Activated T-cell treated with anti-CD3 and anti-CD28 coated beads for 1 hour (primary cell): ENCODE measurements around the gene IPP.
A peak's percentile ranks its signal among the peaks of the same experiment; 100 is the strongest.
"Not testable (repeated sequence)": the region's sequence is repeated elsewhere in the genome, so short reads cannot be mapped to it uniquely, and the experiment has no call there.

Experiments
- DNase-seq: peaks from one replicate; pipeline ENCODE4 v3.0.0-alpha.2; 2020; ENCODE audit warnings: low read depth

IPP gene

DNA sequence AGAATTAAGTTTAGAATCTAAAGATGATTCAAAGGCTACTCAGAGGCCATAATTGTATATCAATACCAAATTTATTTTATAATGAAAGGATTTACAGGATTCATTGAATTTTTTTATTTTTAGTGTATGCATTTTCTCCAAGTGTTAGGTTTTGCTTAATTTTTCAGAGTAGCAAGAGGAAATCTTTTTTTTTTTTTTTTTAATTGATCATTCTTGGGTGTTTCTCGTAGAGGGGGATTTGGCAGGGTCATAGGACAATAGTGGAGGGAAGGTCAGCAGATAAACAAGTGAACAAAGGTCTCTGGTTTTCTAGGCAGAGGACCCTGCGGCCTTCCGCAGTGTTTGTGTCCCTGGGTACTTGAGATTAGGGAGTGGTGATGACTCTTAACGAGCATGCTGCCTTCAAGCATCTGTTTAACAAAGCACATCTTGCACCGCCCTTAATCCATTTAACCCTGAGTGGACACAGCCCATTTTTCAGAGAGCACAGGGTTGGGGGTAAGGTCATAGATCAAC lies 10.8 kb downstream of the IPP start:
- not testable (repeated sequence) for DNase-seq

DNA sequence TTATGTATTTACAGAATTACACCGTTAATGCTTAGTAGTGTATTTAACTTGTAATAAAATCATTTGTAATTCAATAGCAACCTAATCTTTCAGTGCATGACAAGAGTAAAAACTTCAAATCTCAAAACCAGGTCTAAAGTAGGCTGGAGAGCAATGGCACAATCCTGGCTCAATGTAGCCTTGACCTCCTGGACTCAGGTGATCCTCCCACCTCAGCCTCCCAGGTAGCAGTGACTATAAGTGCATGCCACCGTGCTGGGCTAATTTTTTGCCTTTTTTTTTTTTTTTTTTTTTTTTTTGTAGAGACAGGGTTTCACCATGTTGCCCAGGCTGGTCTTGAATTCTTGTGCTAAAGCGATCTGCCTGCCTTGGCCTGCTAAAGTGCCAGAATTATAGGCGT lies 11.3 kb downstream of the IPP start:
- DNase-seq, result no peak

DNA sequence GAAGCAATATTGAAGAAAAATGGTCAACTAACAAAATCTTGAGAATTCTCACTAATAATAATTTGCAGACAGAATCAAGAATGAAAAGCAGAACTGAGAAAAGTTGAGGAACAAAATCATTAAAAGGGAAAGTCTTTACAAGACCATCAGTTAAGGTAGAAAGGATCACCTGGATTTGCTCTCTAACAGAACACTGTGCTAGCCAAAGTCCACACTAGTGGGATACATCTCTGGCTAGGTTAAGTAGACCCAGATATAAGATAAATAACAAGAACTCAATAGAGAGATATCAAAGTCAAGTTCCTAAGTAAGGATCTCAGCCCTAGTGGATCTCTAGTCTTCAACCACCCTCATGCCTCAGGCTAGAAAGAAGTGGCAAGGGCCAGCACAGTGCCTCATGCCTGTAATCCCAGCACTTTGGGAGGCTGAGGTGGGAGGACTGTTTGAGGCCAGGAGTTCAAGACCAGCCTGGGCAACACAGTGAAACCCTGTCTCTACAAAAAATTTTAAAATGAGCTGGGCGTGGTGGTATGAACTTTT lies 19.6 kb downstream of the IPP start:
- no peak for DNase-seq

DNA sequence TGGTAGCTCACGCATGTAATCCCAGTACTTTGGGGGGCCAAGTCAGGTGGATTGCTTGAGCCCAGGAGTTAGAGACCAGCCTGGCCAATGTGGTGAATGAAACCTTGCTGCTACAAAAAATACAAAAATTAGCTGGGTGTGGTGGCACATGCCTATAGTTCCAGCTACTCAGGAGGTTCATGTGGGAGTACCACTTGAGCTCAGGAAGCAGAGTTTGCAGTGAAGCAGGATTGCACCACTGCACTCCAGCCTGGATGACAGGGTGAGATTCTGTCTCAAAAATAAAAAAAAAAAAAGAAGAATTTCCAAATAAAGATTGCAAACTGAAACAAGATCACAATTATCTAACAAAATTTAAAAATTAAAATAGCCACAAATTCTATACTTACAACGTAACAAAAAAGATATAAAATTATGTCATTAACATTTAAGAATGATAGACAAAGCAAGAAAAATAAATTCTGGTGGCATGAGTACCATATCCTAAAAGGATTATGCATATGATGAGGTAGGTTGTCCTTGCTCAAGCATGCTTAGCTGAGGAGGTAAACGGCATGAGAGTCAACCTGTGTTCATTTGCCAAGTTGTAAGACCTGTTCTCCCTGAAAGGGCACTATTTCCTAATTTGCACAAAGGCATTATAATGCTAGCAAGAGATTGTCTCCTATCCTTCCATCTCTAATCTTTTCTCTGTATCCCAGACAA lies 20.2 kb downstream of the IPP start:
- DNase-seq, result no peak

DNA sequence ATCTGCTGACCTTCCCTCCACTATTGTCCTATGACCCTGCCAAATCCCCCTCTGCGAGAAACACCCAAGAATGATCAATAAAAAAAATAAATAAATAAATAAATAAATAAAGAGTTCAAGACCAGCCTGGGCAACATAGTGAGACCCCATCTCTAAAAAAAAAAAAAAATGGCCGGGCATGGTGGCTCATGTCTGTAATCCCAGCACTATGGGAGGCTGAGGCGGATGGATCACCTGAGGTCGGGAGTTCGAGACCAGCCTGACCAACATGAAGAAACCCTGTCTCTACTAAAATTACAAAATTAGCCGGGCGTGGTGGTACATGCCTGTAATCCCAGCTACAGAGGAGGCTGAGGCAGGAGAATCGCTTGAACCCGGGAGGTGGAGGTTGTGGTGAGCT lies 24.4 kb downstream of the IPP start:
- not testable (repeated sequence) for DNase-seq

DNA sequence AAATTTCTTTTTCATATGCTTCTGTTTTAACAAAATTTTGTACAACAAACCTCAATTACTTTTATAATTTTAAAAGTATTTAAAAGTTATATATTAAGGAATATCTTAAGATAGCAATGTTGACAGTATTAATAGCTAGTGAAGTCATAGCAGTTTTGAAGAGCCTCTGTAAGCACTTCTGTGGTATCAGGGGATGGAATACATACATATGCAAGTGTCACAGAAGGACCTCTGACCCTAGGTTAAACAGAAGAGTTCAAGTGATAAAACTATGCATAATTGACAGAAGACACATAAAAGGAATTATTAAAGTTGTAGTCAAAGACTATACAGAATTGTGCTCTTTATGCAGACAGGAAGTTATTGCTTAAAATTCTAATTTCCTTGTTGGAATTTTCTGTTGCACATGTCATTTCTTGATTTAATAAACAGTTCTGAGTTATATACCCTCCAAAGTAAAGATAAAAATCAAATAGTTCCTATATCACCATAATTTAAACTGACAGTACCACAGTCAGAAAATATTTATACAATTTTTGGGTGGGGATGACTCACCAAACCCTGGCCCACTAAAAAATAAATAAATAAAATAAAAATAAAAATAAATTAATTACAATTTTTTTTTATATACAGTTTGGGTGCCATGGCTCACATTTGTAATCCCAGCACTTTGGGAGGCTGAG lies 27.1 kb downstream of the IPP start:
- DNase-seq, result no peak

DNA sequence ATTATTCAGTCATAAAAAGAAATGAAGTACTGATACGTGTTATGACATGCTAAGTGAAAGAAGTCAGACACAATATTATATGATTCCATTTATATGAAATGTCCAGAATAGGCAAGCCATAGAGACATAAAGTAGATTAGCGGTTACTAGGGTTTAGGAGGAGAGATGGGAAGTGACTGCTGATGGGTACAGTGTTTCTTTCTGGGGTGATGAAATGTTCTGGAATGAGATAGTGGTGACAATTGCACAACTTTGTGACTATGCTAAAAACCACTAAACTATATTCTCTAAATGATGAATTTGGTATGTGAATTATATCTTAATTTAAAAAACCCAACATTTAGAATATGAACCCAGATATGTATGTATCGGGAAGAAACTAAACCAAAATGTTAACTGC lies 27.6 kb downstream of the IPP start:
- no peak for DNase-seq

DNA sequence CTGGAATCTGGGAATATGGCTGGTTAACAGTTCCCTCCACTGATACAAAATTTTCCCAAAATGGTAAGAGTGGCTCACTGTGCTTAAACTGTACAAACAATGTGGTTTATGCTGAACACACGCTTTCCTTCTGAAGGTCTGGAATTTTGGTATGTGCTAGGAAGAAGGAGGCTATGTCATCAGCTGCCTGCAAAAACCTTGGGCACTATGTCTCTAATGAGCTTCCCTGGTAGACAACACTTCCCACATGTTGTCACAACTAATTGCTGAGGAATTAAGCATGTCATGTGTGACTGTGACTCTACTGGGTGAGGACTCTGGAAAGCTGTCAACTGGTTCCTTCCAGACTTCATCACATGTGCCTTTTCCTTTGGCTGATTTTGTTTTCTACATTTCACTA lies 29.2 kb downstream of the IPP start:
- no peak for DNase-seq

DNA sequence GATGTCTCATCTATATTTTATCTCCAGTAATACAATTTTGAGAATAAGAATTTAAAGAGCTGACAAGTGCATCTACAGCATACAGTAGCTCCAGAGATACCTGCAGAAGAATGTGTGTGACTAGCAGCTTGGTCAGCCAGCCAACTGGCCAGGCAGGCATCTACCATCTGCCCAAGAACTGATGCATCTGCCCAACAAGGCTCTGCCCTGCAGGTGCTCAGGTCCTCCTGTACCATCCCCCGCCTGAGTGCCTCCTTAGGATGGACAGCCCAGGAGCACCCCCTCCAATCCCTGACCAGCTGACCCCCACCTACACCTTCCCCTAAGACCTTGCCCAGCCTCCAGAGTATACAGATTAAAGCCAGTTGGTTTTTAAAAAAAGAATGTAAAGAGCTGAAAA lies 32.2 kb downstream of the IPP start:
- DNase-seq, result no peak

DNA sequence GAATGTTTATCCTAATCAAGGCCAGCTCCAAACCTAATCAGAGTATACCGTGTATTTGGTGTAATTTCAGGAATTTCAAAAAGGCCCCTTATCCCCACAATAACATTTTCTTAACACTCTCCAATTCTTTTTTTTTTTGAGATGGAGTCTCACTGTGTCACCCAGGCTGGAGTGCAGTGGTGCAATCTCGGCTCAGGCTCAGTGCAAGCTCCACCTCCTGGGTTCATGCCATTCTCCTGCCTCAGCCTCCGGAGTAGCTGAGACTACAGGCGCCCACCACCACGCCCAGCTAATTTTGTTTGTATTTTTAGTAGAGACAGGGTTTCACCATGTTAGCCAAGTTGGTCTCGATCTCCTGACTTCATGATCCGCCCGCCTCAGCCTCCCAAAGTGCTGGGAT lies 33.1 kb downstream of the IPP start:
- not testable (repeated sequence) for DNase-seq

DNA sequence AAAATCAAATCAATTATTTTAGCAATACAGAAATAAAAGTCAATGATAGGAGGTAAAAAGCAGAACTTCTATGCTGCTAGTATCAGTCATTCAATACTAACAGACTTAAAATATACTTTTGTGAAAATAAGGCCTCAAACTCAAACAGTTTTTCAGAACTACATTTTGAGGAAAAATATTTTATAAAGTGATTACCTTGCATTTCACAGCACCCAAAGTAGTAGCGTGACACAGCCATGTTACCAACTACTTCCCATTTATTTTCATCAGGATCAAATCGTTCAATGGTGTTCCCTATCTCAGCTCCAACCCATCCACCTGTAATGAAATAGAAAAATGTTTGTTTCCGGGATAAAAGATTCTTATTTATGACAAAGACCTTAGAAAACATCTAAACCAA lies 33.8 kb downstream of the IPP start:
- DNase-seq, result no peak

DNA sequence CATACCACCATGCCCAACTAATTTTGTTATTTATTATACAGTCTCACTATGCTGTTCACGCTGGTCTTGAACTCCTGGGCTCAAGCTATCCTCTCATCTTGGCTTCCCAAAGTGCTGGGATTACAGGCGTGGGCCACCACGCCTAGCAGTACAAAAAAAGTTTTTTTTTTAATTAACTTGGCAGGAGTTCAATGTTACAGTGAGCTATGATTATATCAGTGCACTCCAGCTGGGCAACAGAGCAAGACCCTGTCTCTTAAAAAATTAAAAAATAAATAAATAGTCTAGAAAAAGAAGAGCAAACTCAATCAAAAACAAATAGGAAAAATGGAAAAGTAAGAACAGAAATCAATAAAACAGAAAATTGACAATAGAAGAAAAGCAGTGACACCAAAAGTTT lies 36.7 kb downstream of the IPP start:
- no peak for DNase-seq

DNA sequence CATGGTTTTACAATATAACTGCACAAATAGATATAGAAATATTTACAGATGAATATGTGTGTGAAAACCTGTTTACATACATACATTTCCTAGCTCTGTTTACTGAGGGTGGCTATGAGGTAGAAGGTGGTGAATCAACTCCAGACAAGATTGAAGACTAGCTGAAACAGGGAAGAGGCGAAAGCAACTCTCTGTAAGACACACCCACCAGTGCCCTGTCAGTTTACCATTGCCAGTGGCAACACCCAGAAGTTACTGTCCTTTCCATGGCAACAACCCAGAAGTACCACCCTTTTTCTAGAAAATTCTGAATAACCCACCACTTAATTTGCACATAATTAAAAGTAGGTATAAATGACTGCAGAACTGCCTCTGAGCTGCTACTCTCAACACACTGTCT lies 45.8 kb downstream of the IPP start:
- DNase-seq, result no peak

DNA sequence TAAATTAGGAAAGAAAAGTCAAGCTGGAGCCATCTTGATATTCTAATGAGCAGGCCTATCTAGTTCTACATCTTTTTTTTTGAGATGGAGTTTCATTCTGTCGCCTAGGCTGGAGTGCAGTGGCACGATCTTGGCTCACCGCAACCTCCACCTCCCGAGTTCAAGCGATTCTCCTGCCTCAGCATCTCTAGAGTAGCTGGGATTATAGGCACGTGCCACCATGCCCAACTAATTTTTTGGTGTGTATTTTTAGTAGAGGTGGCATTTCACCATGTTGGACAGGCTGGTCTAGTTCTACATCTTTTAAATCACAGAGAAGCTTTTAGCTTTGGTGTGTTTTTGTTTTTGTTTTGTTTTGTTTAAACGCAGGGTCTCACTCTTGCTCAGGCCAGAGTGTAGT lies 55.6 kb downstream of the IPP start:
- no peak for DNase-seq

DNA sequence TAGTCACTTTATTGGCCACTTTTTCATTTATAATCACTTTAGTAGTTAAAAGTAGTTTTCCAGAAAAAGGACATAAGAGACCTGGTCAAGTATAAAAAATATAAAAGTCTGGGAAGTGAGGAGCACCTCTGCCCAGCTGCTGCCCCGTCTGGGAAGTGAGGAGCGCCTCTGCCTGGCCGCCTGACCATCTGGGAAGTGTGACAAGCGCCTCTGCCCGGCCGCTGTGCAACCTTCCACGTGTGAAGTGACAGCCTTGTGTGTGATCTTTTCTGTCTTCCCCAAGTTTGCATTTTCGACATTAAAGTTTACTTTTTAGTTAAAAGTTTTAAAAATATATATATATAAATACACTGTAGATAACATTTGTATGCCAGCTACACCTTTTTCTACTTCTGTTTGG lies 56.6 kb downstream of the IPP start:
- DNase-seq, result not testable (repeated sequence)

DNA sequence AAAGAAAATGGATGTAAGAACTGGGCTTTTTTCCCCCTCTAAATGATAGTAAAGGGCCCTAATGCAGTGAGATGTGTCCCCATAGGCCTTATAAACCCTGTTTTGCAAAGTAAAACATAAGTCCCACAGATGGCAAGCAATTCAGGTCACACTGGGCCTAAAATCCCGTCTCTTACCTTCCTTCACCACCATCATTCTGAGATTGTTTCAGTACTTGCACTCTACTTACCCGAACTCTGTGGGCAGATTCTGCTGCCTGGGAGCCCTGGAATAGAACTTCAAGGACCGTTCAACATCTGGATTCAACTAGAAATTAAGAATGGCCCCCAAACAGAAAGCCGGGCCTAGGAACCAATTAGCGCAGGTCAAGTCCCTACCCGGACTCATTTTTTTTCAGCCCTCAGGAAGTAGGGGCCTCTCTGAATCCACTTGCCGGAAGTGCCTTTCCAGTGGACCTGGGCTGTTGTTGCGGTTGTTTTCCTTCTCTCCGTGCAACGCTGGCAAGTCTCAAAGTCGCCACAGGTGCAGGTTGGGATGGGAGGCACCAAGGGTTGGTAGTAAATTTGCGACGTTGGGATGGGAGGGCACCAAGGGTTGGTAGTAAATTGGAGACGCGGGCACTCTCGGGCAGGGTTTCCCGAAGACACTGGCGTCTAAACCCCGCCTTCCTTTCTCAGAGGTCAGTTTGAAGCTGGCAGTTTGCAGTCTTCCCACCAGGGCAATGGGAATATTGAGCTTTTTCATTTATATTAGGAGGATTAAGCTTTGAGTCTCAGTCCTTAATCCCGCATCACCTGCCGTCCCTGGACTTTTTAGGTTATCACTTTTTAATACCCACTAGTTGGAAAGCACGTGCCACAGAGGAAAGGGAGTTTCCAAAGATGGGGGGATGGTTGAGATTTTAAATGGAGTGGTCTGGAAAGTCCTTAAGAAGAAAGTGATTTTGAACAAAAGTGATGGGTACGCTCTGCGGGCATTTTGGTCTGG lies 62.4 kb downstream of the IPP start, which contains the start of gene TMEM69:
Gene TMEM69, plus strand, starts transcription at position 428 of the 987 bp plus-strand sequence. CDS start 2,888 bp downstream, outside the sequence.
- peak; percentile 63 for DNase-seq

DNA sequence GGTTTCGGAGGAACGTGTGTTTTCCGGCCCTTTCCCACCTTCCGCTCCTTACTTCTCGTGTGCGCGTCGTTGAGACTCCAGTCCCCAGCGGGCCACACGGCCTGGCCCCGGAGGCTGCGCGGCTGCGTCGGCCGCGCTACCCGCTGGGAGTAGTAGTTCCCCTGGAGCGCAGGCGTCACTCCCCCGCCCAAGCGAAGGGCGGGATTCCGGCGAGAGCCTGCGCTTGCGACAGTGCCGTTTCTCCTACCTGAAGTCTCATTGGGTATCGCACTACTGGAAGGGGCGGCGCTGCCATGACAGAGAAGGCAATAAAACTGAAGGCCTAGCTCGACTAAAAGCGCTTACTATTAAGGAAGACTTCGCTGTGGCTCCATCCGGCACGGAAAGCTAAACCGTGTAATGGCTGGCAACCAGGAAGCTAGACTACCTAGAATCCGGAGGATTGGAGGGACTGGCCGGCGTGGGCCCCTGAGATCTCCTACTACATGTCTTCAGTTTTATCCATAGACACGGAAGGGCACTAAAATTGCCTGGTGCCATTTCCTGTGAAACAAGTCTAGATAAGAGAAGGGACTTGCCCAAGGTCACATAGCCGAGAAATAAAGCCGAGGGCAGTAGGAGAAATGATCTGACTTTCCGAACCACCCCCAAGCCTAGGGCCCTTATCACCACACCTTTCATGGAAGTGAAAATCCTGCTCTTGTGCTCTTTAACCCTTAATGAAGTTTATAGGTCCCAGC lies 63.3 kb downstream of the IPP start:
- peak; percentile 92 for DNase-seq

DNA sequence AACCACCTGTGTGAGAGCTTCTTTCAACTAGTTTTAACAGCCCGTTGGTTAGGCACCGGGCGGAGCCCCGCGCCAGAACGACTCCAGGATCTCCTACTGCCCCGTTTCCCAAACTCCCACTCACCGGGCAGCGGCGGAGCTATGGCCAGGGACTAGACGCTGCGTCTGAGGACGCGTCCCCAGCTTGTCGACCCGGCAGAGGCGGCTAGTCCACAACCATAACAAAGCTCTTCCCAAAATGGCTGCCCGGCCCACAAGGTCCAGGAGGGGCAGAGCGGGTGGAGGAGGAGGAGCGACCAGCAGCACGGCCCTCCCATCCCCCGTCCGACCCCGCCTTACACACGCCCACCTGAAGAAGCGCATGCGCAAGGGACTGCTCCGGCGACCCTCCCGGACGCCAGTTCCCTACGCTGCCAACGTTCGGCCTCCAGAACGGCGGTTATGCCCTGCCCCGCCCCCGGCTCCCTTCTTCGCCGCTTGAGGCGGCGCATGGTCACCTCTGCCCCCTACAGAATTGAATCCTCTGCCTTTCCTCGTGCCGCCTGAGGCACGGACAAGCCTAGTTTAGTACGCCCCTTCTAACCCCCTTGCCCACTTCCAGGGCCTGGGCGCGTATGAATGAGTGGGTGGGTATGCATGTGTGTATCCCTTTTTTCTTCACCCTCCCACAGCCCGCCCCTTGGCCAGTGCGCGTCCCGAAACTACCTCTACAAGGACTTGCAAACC lies 64.0 kb downstream of the IPP start, which contains the start of gene GPBP1L1:
Gene GPBP1L1, minus strand, starts transcription at position 246 of the 726 bp plus-strand sequence. CDS start 27,446 bp downstream, outside the sequence.
- DNase-seq, result peak; percentile 96

DNA sequence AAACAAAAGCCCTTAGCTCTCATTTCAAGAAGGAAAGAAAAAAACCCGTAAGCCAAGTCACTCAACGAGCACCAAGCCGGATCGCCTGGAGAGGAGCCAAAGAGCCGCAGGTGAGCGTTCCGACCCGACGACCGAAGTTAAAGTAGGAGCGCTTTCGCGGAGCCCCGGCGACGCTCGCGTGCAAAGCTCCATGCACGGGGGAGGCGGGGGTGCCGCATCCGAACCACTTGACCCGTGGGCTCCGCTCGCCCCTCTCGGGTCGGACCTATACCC lies 64.5 kb downstream of the IPP start:
- peak; percentile 62 for DNase-seq

DNA sequence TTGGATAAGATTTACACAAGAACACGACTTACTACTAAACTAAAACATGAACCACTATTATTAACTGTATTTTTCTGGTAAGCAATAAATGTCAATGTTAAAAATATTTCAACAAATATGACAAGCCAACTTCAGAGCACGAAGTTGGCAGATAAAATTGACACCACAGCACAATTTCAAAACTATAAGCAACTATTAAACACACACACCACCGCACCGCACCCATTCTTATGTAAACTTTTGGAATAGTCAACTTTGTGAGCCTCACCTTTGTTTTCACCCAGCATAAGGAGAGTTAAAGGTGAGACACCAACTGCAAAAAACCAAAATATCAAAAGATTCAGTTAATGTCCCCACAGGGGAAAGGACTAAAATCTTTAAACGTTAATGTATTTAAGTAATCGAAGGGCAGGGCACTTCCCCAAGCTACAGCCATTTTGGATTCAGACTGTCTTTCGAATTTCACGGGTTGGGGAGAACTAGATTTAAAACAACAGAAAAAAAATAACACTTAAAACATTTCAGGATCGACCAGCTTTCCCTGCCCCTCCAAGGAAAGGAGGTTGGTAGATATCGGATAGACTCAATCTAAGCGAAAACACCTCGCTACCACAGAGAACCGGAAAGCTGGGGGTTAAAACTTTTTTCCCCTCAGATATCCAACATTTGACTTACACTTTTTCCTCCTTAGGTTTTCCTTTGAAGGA lies 65.0 kb downstream of the IPP start:
- DNase-seq, result no peak
